ENCODE measurements around the gene STIM1. TPM values are rescaled to one million over a fixed set of nuclear protein-coding genes. Genes with fewer than 3 reads are reported as not detected.

STIM1 gene
- total and polyA plus RNA-seq, 10 of the 15 experiments (the other 5 are each of a cell fraction or from before 2014, with no cell fraction given): 8.6 to 57.7 (median 29.3) TPM

DNA sequence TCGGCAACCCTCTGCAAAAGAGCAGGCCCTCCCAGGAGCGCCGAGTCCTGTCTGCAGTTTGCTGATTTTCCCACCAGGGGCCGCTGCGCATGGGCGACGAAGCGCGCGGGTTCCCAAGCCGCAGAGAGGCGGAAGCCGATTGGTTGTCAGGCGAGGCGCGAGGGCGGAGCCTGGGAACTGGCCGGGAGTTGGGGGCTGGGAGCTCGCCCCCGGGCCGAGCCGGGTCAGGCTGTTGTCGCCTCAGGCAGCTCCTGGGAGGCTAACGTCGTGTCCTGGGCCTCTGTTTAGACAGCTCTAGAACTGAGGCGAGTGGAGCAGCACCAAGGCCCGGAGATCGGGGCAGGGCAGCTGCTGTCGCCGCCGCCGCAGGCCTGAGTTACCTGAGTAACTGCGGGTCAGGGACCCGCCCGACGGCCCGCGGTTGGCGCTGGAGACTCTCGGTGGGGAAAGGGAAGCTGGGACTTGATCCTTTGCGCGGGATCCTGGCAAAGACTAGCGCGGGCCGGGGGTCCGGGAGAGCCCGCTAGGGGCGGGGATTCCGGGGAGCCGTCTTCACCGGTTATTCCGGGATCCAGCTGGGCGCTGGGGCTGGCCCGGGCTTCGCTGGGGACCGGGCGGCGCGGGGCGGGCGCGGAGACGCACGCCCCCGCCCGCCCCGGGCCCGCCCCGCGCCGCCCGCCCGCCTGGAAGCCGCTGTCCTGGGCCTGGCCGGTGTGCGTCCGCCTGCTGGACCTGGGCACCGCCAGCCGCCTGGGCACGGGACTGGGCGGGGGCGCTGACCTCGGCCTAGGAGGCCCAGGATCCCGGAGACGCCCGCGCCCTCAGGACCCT, at the start of gene STIM1 (continued):
- TF ChIP-seq, protein P1, sequence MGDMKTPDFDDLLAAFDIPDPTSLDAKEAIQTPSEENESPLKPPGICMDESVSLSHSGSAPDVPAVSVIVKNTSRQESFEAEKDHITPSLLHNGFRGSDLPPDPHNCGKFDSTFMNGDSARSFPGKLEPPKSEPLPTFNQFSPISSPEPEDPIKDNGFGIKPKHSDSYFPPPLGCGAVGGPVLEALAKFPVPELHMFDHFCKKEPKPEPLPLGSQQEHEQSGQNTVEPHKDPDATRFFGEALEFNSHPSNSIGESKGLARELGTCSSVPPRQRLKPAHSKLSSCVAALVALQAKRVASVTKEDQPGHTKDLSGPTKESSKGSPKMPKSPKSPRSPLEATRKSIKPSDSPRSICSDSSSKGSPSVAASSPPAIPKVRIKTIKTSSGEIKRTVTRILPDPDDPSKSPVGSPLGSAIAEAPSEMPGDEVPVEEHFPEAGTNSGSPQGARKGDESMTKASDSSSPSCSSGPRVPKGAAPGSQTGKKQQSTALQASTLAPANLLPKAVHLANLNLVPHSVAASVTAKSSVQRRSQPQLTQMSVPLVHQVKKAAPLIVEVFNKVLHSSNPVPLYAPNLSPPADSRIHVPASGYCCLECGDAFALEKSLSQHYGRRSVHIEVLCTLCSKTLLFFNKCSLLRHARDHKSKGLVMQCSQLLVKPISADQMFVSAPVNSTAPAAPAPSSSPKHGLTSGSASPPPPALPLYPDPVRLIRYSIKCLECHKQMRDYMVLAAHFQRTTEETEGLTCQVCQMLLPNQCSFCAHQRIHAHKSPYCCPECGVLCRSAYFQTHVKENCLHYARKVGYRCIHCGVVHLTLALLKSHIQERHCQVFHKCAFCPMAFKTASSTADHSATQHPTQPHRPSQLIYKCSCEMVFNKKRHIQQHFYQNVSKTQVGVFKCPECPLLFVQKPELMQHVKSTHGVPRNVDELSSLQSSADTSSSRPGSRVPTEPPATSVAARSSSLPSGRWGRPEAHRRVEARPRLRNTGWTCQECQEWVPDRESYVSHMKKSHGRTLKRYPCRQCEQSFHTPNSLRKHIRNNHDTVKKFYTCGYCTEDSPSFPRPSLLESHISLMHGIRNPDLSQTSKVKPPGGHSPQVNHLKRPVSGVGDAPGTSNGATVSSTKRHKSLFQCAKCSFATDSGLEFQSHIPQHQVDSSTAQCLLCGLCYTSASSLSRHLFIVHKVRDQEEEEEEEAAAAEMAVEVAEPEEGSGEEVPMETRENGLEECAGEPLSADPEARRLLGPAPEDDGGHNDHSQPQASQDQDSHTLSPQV (IDR thresholded peaks at IDR 0.05): peak; percentile 66; the same call in 1 of the 2 replicates
- TF ChIP-seq MEF2A (IDR thresholded peaks at IDR 0.05; ENCODE audit: insufficient read depth, low read depth, low read length) (peak; percentile 47; the same call in 1 of the 2 replicates), MYC (IDR thresholded peaks at IDR 0.05; ENCODE audit: insufficient read depth, insufficient read length, insufficient replicate concordance, low read length, severe bottlenecking) (no peak), CHD2 (IDR thresholded peaks at IDR 0.05; ENCODE audit: borderline replicate concordance, low read depth, low read length) (peak; percentile 76), FOXM1 (IDR thresholded peaks at IDR 0.05; ENCODE audit: low read depth, low read length) (peak; percentile 64; the same call in 1 of the 2 replicates), LARP7 (IDR thresholded peaks at IDR 0.05) (peak; percentile 18)
- TF ChIP-seq, protein P2, sequence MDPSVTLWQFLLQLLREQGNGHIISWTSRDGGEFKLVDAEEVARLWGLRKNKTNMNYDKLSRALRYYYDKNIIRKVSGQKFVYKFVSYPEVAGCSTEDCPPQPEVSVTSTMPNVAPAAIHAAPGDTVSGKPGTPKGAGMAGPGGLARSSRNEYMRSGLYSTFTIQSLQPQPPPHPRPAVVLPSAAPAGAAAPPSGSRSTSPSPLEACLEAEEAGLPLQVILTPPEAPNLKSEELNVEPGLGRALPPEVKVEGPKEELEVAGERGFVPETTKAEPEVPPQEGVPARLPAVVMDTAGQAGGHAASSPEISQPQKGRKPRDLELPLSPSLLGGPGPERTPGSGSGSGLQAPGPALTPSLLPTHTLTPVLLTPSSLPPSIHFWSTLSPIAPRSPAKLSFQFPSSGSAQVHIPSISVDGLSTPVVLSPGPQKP (IDR thresholded peaks at IDR 0.05; ENCODE audit: low read depth, low read length): 0 out of 2 replicates have a peak, but pooled peaks have one; percentile 22

Data from GM12878 (cell line).